Measurements from ENCODE around the gene TSPAN6. TPM values are rescaled to one million over a fixed set of nuclear protein-coding genes. Genes with fewer than 3 reads are reported as not detected.
A peak's percentile ranks its signal among the peaks of the same experiment; 100 is the strongest.

TSPAN6 gene
- polyA plus RNA-seq, 1 donor, result 23.1 TPM

DNA sequence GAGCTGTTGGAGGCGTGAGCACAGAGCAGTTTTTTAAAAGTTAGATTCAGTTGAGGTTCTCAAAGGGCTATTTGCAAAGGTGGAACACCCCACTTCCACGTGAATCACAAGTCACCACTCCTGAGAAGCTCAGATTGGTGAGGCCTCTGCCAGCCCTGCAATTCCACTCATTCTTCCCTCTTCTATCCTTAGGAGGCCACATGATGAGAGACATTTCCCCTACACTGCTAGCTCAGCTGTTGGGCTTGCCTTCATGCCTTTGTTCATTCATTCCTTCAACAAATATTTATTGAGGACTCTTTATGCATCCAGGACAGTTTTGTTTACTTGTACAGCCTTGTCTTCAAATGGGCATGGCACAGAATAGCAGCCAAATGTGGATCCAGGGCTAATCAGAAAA lies 11.1 kb upstream of the TSPAN6 start:
- no peak for DNase-seq (ENCODE audit: low read depth)

DNA sequence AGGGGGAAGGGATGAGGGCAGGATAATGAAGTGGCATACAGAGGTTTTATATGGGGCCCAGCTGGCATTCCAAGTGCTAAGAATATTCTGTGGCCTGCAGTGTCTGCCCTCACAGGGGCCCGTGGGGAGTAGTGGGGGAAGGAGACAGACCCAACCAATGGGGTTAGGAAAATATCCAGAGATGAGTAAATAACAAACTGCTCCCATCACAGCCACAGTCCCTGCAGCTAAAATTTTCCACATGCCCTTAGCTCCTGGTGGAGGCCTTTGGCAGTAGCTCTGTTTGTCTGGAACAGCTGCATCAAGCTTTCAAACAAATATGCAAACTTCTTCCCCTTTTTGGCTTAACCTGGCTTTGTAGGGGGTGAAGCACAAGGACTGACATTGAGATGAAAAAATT lies 10.5 kb upstream of the TSPAN6 start:
- DNase-seq (ENCODE audit: low read depth), result no peak

DNA sequence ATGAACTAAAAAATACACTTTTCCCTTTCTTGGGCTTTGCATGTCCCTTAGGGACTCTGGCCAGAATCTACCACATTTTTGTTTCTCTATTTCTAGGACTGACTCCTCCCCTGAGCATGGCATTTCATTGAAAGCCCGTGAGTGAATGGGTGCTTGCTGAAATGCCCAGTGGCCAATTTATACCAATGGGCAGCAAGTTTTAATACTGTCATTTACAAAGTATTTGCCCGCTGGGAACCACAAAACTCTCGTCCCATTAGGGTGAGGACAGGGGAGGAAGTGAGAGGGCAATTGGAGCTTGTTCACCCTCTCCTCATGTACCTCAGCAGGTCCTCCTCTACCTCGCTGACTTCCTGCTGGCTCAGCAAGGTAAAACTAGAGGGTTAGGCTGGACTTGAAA lies 8.5 kb upstream of the TSPAN6 start:
- no peak for DNase-seq (ENCODE audit: low read depth)

DNA sequence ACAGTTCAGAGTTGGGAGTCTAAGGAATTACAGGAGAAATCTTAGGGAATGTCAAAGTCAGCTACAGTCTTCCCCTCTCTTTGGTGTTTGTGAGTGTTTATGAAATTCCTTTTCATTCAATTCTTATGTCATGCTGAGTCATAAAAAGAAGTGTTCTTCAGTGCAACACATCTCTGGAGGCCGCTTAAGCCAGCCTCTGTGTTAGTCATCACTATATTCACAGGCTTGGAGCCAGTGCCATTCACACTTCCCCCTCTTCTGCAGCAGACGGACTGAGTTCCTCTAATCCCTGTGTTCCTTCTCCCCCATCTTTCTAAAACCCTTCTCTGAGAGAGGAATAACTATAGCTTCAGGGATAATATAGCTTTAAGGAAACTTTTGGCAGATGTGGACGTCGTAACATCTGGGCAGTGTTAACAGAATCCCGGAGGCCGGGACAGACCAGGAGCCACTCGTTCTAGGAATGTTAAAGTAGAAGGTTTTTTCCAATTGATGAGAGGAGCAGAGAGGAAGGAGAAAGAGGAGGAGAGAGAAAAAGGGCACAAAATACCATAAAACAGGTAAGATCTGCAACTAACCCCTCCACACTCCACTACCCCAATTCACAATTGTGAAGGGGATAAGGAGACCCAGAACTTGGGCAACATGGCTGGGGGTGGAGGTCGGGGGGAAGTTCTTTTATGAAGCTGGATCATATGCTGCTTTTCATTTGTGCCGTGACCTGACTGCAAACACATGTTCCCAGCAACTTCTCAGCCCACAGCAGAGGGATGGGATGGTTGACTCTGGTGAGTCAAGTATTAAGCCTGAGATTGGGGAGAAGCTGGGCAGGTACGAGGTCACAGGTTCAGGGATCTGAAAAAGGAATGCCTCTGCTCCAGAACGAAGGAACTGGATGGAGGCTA lies 7.6 kb upstream of the TSPAN6 start, which contains the start of gene SRPX2:
Gene SRPX2 (plus strand): TSS at position 244 of the 905 bp plus-strand sequence. CDS start 2,124 bp downstream, outside the sequence.
- DNase-seq (ENCODE audit: low read depth), result peak; percentile 49

DNA sequence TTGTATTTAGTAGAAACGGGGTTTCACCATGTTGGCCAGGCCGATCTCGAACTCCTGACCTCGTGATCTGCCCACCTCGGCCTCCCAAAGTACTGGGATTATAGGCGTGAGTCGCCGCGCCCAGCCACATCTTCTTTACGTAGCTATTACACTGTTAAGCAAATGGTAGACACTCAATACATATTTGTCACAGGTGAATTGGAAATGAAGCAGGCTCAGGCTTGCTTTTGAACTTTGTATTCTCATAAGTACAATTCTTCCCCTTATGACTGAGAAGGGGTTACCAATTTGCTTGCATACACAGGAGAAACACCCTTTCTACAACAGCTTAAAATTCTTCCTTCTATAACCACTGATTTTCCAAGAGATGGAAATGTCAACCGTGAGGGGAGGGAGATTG lies 6.6 kb upstream of the TSPAN6 start:
- DNase-seq (ENCODE audit: low read depth), result no peak

DNA sequence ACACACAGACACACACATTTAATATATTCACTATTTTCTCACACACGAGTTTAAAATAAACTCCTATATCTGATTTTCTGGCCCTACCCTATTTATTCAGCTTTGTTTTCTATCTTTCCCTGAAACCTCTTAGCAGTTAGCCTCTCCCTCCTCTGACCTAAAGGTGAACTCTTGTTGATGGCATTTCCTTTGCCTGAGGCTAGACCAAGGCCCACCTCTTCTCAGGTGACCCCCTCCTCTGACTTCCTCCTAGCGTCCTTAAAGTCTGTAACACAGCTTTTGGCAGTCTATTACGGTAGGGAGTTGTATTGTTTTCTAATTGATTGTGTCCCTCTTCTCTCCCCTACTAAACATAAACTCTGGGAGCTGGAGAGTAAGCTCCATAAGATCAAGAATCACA lies 5.7 kb upstream of the TSPAN6 start:
- no peak for DNase-seq (ENCODE audit: low read depth)

DNA sequence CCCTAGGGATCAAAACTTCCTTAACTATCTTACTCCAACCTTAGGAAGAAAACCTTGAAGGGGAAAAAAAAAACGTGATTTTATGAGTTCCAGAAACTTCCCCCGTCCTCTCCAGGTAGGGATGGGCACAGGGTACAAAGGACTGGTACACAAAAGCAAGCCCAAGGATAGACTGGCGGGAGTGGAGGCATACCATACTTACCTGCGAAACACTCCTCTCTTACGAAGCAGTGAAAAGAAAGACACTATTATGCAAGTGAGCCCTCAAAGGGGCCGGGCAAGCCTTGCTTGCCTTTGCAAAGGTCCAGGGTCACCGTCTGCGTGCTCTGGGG lies 651 bp downstream of the TSPAN6 start:
- DNase-seq (ENCODE audit: low read depth), result no peak

DNA sequence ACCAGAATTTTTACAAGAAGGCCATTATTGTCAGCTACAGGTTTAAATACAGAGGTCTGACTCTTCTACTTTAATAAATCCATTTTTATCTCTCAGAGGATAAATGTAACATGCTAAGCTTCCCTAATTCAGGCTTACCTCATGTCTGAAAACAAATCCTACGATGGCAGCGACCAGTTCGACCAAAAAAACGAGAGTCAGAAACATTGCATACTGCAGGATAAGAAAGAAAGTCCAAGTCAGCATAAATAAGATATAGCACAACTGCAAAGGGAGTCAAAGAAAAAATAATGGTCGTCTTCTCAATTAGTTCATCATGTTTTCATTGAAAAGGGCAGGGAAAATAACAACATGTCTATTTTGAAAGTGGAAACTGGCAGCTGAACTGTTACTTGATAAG lies 1.6 kb downstream of the TSPAN6 start:
- DNase-seq (ENCODE audit: low read depth), result no peak

DNA sequence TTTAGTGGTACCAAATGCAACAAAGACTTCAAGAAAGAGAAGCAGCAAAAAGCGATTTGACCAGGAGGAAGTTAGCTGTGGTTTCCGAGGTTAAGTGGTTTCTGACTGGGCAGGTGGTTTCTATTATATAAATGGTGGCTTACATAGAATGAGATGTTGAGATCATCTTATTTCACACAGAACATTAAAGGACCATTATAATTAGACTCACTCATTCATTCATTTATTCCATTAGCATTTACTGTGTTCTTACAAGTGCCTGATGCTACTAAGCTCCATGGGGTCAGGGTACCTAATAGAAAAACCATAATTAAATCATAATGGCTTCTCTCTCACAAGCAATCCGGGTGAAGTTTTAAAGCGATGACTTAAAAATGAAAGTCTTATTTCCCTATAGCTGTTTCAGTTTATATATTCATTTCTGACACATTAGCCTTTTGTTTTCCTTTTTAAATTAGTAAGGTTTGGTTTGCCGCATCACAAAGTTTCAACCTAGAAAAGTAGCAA lies 10.6 kb downstream of the TSPAN6 start:
- no peak for DNase-seq (ENCODE audit: low read depth)

DNA sequence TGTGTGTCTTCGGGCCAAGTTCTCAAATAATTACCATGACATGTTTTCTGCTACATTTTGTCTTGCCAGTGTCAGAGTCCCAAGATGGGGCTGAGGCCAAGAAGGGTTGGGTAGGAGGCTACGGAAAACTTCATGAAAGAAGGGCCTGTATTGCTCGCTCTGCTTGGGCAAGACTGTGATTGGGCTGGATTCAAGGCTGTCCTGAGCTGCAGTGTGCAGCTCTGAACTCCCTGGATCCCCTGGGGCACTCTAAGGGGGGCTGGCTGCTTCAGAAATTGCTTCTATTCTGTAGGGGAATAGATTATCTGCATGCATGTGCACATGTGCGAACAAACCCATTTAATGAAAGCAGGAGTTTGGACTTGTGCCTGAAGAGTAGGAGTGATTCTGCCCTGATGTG lies 13.6 kb downstream of the TSPAN6 start:
- DNase-seq (ENCODE audit: low read depth), result no peak

DNA sequence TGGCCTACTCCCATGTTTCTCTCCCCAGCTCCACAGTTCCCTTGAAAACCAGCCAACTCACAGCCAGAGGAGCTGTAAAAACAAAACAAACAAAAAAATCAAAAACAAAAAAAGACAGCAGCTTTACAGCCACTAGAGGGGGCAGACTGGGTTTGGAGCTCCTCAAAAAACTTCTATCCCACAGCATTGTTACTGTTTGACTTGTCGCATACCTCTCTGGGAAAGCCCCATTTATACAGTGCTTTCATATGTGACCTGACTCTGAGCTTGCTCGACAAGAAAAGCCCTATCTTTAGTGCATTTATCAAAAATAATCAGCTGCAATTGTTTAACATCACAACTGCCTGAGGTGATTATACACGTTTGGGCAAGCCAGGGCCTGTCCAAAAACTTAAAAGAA lies 21.6 kb downstream of the TSPAN6 start:
- peak; percentile 24 for DNase-seq (ENCODE audit: low read depth)

DNA sequence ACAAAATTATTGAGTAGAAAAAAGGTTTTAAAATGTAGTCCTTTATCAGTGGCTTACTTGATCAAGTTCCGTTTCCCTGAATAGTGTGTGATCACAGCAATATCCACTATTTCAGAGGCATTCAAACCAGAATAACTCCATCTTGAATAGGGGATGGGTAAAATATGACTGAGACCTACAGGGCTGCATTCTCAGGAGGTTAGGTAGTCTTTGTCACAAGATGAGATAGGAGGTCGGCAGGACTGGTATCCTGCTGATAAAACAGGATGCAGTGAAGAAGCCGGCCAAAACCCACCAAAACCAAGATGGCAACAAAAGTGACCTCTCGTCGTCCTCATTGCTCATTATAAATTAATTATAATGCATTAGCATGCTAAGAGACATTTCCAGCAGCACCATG lies 24.7 kb downstream of the TSPAN6 start:
- DNase-seq (ENCODE audit: low read depth), result no peak

DNA sequence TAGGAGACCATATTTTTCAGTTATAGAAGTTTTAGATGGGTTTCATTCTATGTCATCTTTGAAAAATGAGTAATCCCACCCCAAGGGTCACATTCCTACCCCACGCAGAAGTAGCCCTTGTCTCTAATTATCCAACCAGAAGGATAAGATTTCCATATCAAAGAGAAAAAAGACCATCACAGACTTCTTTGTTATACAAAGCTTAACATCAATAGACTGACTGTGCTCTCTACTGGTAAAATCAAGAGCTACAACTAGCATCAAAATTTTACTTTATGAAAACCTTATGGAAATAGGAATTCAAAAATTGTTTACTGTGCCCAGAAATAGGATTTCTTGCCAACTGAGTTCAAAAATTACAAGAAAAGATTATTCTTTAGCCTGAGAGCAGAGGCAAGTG lies 27.0 kb downstream of the TSPAN6 start:
- DNase-seq (ENCODE audit: low read depth), result no peak

DNA sequence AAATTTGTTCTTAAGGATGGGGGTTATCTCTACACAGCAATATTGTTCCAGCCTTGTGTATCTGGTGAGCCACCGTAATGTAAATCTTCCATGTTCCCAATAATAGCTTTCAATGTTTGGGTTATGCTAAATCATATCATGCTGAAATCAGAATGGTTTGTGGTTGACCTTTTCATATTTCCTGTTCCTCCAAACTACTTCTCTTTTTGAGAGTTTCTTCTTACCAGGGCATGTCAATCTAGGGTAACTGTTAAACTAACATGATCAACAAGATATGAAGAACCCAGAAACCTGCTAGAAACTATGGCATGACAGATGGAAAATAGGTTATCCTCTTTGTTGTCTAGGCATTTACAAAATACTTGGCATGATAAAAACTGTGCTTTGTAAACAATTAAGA lies 29.9 kb downstream of the TSPAN6 start:
- DNase-seq (ENCODE audit: low read depth), result no peak

DNA sequence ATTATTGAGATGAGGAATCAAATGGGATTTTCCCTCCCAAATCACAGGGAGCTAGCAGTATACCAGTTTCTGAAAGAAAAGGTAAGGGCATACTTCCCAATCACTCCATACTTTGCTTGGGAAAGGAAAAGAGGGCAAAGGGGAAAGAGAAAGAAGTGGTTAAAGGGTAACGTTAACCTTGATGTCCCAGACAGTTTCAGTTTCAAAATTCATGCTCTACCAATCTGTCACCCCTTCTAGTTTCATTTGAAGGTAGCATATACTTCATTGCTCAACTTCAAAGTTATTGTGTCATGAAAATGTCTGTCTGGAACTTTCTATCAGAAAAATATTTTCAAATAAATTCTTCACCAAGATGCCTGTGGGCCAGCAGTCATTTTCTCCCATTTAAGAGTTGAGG lies 35.8 kb downstream of the TSPAN6 start:
- DNase-seq (ENCODE audit: low read depth), result no peak

DNA sequence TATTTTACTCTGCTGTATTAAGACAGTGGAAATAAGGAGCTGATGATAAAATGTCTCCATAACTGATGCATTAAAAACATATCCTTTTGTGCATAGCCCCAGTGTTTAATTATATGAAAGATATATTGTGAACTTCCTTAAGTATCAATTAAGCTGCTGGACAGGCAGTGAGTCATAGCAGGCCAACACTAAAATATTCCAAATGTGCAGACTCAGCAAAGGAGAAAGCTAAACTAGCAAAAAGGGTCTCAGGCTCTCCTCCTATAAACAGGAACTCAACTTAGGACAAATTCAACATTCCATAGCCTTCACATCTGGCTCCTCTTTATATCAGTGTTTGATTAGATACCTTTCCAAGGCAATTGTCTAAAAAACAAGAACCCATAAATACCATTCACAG lies 36.3 kb downstream of the TSPAN6 start:
- DNase-seq (ENCODE audit: low read depth), result no peak

DNA sequence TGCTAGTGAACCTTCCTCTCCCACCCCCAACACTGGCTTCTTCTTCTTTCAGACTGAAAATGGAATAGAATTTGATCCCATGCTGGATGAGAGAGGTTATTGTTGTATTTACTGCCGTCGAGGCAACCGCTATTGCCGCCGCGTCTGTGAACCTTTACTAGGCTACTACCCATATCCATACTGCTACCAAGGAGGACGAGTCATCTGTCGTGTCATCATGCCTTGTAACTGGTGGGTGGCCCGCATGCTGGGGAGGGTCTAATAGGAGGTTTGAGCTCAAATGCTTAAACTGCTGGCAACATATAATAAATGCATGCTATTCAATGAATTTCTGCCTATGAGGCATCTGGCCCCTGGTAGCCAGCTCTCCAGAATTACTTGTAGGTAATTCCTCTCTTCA lies 37.1 kb downstream of the TSPAN6 start:
- DNase-seq (ENCODE audit: low read depth), result no peak

DNA sequence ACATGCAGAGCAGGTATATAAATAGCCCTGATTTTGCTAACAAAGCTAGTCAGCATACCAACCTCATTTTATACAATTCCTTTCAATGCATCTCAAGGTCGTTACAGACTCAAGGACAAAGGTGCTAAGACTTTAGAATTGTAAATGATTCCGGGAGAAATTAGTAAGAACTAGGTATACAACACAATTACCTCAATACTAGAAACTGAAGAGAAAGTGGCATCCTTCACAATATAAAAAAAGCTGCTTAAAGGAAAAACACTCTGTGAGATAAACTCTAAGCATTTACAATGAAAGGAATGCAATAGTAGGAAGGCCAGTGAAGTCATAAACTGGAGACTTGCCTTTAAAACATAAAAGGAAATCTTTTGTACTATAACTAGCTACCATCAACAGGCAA lies 40.0 kb downstream of the TSPAN6 start:
- DNase-seq (ENCODE audit: low read depth), result no peak

DNA sequence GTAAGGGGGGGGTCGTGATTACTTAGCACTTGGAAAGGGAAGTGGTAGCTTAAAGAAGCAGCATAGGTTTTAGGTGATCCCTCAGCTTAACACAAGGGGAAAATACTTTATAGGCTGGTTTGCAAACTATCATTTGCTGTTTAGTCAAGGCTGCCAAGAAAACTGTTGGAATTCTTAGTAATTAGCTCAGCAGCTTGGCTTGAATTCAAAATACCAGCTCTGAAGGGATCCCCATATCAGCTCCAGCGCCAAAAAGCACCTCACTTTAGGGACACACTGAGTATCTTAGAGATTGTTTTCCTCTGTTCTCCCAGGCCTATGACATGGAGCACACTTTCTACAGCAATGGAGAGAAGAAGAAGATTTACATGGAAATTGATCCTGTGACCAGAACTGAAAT lies 43.0 kb downstream of the TSPAN6 start:
- no peak for DNase-seq (ENCODE audit: low read depth)

DNA sequence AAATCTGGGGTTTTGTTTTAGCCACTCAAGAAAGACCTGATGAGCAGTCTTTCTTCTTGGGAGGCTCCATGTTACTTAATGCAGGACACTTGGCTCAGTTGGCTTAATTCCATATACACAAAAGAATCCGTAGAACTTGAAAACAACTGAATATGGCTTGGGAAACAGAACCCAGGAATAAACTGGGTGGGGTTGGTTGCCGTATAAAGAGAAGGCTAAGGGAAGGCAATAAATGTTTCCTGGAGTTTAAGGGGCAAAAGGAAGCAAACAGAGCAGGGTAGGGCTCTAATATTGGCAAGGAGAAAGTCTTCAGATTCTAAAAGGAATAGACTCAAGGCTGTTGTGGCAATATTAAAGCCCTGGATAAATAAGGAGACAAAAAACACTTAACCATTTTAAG lies 43.5 kb downstream of the TSPAN6 start:
- no peak for DNase-seq (ENCODE audit: low read depth)

DNA sequence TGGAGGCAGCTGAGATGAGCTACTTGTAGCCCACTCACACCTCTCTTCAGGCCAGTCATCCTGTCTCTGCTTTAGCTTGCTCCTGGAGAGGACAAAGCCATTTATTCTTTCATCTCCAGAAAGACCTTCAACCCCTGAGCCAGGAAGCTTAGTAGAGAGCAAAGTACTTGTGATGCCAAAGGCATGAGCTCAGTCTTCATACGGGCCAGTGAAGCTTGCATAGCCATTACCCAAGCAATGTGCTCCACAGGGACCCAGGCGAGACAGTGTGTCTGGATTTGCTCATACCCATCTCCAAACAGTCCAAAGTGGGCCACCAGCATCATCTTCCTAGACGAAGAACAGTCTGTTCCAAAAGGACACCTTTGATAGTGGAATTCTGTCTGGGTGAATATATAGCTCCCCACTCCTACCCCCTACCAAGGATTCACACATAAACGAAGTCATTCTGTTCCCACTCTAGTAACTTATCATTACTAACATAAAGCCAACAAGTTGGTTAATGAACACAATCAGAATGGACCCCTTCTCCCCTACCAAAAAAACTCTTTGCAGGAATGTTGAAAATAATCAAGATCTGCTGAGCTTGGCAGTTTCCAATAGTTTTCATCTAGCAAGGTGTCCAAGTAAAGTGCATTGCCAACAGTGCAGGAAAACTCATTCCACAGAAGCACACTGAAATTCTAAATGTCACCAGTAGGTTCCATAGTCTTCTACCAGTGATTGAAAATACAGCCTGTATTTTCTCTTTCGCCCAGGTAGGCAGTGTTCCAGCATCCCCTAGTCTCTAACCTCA lies 45.2 kb downstream of the TSPAN6 start:
- DNase-seq (ENCODE audit: low read depth), result no peak

DNA sequence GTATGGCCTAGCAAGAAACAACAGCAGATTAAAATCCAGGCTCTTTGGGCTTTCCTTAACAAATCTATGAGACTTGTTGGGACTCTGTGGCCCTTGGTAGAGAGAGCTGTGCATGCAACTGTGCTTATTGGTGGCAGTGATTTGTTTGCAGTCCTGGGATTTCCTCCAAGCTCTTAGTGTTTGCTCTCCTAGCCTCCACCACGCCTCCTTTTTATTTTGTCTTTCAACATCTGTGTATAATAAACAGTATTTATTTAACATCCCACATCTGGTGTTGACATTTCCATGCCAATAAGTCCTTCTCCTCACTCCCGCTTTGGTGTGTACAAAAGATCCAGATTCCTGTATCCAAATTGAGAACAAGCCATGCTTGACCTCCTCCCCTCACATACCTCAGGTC lies 48.7 kb downstream of the TSPAN6 start:
- DNase-seq (ENCODE audit: low read depth), result no peak

DNA sequence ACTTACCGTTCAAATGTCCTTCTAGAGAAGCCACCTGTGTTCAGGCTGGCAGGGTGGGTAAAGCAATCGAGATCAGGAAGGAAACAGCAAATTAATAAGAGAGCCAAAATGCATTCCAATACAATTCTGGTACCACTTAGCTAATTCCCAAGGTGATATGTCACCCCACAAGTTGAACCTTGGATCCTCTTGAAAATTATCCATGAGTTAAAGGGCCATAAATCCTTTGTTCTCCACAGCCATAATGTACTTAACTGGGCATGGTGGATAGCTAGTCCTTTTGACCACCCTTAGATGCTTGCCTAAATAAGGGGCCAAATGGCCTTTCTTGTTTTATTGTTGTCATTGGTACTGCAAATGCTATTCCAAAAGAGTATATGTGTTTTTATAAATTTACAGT lies 49.9 kb downstream of the TSPAN6 start:
- no peak for DNase-seq (ENCODE audit: low read depth)
